ENCODE data around the gene CDO1.

The CDO1 gene

DNA sequence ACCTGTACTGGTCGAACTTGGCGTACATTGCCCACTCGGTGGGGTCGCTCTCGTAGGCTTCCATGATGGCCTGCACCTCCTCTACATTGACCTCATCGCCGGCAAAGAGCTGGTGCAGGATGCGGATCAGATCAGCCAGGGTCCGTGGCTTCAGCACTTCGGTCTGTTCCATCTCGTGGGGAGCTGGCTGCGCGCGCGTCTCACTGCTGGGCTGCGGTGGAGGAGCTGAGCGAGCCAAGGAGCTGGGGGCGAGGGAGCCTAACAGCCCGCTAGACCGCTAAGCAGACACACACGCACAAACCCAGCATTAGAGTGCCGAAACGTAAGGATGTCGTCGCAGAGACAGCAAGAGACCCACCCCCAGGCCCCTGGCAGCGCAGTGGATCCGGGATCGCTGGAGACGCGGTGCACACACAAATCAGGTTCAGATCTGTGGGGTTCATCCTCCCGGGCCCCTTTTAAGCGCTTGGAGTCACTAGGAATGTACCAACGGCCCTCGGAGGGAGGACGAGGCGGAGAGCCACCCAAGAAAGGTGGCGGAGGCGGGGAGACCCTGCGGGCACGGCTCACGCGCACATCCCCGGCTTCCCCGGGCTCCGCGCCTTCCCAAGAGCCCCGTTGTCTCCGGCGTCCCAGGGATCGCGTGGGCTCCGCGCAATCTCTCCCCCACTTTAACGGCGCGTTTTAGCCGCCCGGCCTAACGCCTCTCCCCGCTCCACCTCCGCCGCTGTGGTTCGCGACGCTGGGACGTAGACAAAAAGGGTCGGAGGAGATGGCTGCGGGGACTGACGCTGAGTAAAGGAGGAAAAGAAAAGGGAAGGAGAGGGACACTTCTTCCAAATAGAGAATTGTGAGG, at the start of gene CDO1:
Gene CDO1 (minus strand): TSS at position 434 of the 856 bp plus-strand sequence. CDS start 262 bp downstream, at position 172.
- peak within 1 kb of the TSS; percentile 69 for H3K4me3 ChIP-seq (ENCODE audit: low read depth, low read length)
- TF ChIP-seq, protein P1, sequence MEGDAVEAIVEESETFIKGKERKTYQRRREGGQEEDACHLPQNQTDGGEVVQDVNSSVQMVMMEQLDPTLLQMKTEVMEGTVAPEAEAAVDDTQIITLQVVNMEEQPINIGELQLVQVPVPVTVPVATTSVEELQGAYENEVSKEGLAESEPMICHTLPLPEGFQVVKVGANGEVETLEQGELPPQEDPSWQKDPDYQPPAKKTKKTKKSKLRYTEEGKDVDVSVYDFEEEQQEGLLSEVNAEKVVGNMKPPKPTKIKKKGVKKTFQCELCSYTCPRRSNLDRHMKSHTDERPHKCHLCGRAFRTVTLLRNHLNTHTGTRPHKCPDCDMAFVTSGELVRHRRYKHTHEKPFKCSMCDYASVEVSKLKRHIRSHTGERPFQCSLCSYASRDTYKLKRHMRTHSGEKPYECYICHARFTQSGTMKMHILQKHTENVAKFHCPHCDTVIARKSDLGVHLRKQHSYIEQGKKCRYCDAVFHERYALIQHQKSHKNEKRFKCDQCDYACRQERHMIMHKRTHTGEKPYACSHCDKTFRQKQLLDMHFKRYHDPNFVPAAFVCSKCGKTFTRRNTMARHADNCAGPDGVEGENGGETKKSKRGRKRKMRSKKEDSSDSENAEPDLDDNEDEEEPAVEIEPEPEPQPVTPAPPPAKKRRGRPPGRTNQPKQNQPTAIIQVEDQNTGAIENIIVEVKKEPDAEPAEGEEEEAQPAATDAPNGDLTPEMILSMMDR (conservative IDR thresholded peaks at IDR 0.05; ENCODE audit: low read depth, low read length), result no peak
- peak; percentile 72 for DNase-seq (ENCODE audit: low read depth)

GRCh38 chr5:115859378-115859777, 42.9 kb upstream of the CDO1 start:
- TF ChIP-seq, protein P1 (conservative IDR thresholded peaks at IDR 0.05; ENCODE audit: low read depth, low read length), result no peak
- no peak overlapping the region for H3K4me3 ChIP-seq (ENCODE audit: low read depth, low read length)
- DNase-seq (ENCODE audit: low read depth), result no peak

- TF ChIP-seq, protein P1 (conservative IDR thresholded peaks at IDR 0.05; ENCODE audit: low read depth, low read length), result no peak
- no peak overlapping the region for H3K4me3 ChIP-seq (ENCODE audit: low read depth, low read length)
- no peak for DNase-seq (ENCODE audit: low read depth)
Observed at GRCh38 chr5:115858396-115858795, 41.9 kb upstream of the CDO1 start.

DNA sequence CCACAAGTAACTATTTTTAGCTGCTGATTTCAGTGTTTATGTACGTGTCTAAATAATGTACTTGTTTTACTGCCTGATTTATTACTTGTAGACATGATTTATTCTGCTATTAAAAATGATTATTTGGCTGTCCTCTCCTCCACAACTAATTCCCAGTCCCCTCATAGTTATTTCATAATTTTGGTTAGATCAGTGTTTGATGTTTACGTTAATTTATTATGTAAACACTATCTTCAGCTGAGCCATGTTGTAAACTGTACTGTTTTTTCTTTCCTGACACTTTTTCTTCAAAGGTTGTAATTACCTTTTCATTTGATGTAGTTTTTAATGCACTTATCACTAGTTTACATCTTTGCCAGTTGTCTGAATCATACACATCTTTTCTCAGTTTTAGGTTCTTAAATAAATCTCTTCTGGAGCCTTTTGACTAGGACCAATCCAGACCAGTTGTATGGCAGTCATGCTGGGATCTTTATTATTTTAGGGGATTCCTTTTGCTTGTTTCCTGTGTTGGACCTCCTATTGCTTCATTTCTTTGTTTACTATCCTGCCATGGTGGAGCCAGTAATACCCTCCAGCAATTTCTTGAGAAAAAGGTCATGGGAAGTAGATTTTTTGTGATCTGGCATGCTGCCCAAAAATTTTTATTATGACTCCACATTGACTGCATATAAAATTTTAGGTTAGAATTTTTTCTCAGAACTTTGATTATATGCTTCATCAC, 41.3 kb upstream of the CDO1 start:
- peak; percentile 90 for DNase-seq (ENCODE audit: low read depth)
- H3K4me3 ChIP-seq (ENCODE audit: low read depth, low read length), result no peak overlapping the region
- TF ChIP-seq, protein P1 (conservative IDR thresholded peaks at IDR 0.05; ENCODE audit: low read depth, low read length), result no peak

GRCh38 chr5:115857057-115857479, 40.6 kb upstream of the CDO1 start:
- no peak for DNase-seq (ENCODE audit: low read depth)
- H3K4me3 ChIP-seq (ENCODE audit: low read depth, low read length), result no peak overlapping the region
- TF ChIP-seq, protein P1 (conservative IDR thresholded peaks at IDR 0.05; ENCODE audit: low read depth, low read length), result no peak

DNA sequence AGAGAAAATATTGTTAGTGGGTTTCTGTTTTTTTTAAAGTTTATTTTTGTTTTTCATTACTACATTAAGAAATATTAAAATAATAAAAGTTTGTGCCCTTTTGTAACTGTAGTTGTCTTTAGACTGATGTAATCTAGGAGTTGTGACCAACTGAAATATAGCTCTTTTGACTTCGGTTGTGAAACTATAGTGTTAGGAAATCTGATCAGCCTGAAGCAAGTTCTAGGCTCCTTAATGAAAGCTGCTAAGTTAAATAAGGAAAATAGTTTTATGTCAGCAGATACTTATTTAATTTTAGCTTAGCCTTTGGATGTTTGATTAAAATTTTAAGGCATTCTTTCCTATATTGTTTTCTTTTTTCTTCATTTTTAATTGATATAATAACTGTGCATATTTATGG, 39.5 kb upstream of the CDO1 start:
- TF ChIP-seq, protein P1 (conservative IDR thresholded peaks at IDR 0.05; ENCODE audit: low read depth, low read length), result no peak
- DNase-seq (ENCODE audit: low read depth), result peak; percentile 82
- H3K4me3 ChIP-seq (ENCODE audit: low read depth, low read length), result no peak overlapping the region

All from choroid plexus epithelial cell (primary cell).